ENCODE results near the gene TBCE.

DNA sequence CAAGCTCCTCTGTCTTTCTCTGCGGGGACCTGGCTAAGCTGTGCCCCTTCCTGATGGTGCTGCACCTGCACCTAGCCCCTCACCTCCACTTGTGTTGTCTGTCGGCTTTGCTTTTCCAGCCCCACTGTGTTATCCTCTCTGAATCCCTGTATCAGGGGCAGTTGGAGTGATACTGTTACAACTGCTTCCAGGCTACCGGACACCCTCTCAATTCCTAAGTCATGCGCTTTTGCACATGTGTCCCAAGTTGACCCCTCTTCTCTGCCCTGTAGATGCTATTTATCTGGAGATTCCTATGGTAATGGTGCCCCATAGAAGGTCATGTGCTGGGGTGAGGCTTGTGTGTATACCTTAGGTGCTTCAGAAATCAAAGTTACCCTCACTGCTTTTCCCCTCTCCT, 58.9 kb downstream of the TBCE start:
- TF ChIP-seq, protein P1, sequence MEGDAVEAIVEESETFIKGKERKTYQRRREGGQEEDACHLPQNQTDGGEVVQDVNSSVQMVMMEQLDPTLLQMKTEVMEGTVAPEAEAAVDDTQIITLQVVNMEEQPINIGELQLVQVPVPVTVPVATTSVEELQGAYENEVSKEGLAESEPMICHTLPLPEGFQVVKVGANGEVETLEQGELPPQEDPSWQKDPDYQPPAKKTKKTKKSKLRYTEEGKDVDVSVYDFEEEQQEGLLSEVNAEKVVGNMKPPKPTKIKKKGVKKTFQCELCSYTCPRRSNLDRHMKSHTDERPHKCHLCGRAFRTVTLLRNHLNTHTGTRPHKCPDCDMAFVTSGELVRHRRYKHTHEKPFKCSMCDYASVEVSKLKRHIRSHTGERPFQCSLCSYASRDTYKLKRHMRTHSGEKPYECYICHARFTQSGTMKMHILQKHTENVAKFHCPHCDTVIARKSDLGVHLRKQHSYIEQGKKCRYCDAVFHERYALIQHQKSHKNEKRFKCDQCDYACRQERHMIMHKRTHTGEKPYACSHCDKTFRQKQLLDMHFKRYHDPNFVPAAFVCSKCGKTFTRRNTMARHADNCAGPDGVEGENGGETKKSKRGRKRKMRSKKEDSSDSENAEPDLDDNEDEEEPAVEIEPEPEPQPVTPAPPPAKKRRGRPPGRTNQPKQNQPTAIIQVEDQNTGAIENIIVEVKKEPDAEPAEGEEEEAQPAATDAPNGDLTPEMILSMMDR (IDR thresholded peaks at IDR 0.05 in 2 of 3, conservative IDR thresholded peaks at IDR 0.05 in 1 of 3; ENCODE audit: insufficient read depth in 2 of 3, low read depth in 1 of 3, low read length in 3 of 3) = no peak
- TF ChIP-seq NUFIP1 (IDR thresholded peaks at IDR 0.05; ENCODE audit: partially characterized antibody) = no peak
- TF ChIP-seq GTF2F1 (IDR thresholded peaks at IDR 0.05; ENCODE audit: low read depth, low read length) = no peak
- no peak for TF ChIP-seq ZC3H11A (IDR thresholded peaks at IDR 0.05; ENCODE audit: low read depth, low read length)
- no peak for TF ChIP-seq POLR2AphosphoS5 (IDR thresholded peaks at IDR 0.05; ENCODE audit: control insufficient read depth, insufficient read depth, low read depth, low read length)
- no peak for TF ChIP-seq NFIC (IDR thresholded peaks at IDR 0.05)
- TF ChIP-seq ZNF586 (CRISPR knock-in tag; conservative IDR thresholded peaks at IDR 0.05) = no peak
- no peak for TF ChIP-seq PCBP1 (IDR thresholded peaks at IDR 0.05; ENCODE audit: low read depth, low read length, poor library complexity, severe bottlenecking)
